HG03066 (cell line): ENCODE results near the gene TOGARAM1.
A peak's percentile ranks its signal among the peaks of the same experiment; 100 is the strongest.

Experiments
- ATAC-seq: cut with Tn5 transposase; IDR thresholded peaks from one replicate; pipeline ENCODE4 v1.9.1; 2021; ENCODE audit warnings: low read depth; ENCODE audit not compliant: unreplicated experiment

TOGARAM1 gene, protein sequence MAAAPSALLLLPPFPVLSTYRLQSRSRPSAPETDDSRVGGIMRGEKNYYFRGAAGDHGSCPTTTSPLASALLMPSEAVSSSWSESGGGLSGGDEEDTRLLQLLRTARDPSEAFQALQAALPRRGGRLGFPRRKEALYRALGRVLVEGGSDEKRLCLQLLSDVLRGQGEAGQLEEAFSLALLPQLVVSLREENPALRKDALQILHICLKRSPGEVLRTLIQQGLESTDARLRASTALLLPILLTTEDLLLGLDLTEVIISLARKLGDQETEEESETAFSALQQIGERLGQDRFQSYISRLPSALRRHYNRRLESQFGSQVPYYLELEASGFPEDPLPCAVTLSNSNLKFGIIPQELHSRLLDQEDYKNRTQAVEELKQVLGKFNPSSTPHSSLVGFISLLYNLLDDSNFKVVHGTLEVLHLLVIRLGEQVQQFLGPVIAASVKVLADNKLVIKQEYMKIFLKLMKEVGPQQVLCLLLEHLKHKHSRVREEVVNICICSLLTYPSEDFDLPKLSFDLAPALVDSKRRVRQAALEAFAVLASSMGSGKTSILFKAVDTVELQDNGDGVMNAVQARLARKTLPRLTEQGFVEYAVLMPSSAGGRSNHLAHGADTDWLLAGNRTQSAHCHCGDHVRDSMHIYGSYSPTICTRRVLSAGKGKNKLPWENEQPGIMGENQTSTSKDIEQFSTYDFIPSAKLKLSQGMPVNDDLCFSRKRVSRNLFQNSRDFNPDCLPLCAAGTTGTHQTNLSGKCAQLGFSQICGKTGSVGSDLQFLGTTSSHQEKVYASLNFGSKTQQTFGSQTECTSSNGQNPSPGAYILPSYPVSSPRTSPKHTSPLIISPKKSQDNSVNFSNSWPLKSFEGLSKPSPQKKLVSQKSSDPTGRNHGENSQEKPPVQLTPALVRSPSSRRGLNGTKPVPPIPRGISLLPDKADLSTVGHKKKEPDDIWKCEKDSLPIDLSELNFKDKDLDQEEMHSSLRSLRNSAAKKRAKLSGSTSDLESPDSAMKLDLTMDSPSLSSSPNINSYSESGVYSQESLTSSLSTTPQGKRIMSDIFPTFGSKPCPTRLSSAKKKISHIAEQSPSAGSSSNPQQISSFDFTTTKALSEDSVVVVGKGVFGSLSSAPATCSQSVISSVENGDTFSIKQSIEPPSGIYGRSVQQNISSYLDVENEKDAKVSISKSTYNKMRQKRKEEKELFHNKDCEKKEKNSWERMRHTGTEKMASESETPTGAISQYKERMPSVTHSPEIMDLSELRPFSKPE (N-terminal part only)

DNA sequence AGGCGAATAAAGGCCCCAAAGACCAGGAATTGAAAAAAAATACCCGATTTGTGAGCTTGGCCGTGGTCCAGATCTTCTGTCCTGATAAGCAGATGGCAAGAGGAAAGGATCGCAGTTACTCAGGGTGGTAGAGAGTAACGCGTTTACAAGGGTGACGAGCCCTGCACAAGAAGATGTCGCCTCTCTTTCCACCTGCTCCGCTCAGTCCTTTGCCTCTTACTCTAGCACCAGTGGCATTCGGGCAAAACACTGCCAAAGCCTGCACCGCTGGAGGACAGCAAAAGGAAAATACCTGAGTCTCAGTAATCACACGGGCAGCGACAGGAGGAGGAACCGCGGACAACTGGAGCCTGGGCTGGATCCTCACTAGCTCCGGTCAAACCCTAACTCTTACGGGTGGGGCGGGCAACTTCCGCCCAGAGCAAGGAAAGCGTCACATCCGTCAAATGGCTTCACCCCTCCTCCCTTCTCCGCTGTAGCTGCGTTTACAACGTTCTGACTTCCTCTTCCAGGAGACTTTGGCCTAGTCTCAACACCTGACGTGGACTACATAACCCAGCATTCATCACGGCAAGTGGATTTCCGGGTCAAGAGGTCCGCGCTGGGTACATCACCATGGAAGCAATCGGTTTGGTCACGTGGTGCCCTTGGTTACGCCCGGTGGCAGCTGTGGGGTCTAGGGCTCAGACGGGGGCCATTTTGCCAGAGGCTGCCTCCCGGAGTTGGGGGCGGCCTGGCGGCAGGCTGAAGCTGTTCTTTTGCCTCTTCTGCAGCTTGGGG lies at the start of gene TOGARAM1, which contains the start of gene KLHL28:
Gene TOGARAM1, plus strand, starts transcription at position 637 of the 780 bp plus-strand sequence. CDS start 232 bp downstream, outside the sequence.
Gene KLHL28, minus strand, starts transcription at position 394 of the 780 bp plus-strand sequence. CDS start 16,019 bp downstream, outside the sequence.
- peak; percentile 92 for ATAC-seq

DNA sequence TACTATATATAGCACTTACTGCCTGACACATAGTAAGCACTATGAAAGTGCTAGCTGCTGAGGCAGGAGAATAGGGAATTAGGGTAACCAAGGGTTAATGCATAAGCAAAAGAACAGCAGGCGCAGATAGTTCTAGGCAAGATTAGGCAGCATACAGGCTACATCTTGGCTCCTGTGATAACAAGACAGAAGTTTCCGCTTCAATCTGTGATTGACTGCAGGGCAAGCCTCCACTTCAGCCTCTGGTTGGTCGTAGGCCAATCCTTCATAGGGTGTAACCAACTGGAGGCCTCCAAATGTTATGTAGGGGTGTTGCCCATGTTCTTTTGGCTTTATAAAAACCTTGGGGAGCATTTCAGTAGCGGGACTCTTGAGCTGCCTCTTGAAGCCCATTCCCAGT lies 47.1 kb upstream of the TOGARAM1 start:
- no peak for ATAC-seq

DNA sequence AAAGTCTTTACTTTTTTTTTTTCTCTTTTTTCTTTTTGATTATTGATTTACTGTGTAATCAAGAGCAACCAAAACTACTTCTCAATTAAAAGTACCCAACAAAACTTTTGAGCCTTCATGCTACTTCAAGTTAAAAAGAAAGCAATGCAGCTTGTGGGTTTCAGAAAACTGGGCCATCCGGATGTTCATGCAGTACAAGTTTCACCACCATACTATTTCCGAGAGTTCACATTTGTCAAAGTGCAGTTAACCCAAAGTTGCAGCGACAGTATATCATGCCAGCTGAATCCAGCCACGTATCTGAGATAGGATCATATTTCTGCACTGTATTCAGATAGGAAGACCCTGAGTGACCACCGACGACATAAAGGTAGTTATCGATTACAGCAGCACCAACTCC lies 33.2 kb upstream of the TOGARAM1 start:
- no peak for ATAC-seq

DNA sequence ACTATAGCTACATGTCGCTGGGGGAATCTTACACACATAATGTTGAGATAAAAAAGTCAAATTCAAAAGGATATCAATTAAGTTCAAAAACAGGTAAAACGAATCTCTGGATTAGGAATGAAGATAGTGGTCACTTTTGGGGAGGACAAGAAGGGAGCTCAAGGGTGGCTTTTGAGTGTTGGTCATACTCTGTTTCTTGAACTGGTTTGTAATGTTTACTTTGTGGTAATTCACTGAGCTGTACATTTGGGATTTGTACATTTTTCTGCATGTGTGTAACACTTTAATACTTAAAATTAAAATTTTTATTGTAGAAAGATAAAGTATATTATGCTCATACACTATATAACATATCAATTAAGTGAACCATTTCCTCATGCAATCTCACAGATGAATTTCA lies 26.8 kb upstream of the TOGARAM1 start:
- no peak for ATAC-seq

DNA sequence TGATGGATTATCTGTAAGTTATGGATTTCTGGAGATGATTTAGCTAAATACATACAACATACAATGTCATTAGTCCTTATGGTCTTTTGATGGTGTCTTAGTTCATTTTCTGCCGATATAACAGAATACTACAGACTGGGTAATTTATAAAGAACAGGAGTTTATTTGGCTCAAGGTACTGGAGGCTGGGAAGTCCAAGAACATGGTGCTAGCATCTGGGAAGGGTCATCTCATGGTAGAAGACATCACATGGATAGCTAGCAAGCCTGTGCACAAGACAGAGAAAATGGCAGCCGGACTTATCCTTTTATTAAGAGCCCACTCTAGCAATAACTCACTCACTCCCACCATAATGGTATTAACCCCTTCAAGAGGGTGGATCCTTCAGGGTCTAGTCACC lies 24.4 kb upstream of the TOGARAM1 start:
- no peak for ATAC-seq

DNA sequence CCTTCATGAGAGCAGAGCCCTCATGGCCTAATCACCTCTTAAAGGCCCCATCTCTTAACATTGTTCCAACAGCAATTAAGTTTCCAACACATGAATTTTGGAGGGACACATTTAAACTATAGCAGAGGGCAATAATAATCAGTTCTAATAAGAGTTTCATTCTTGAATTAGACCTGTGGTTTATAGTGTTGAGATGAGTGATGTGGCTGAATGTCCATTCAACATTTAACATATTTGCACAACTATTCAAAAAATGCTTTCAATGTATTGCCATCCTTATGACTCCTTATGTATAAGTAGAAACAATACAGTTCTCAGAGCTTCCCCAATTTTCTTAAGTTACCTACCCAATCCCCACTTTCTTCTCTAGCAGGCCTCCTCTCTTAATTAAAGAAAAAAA lies 21.8 kb upstream of the TOGARAM1 start:
- ATAC-seq = no peak

DNA sequence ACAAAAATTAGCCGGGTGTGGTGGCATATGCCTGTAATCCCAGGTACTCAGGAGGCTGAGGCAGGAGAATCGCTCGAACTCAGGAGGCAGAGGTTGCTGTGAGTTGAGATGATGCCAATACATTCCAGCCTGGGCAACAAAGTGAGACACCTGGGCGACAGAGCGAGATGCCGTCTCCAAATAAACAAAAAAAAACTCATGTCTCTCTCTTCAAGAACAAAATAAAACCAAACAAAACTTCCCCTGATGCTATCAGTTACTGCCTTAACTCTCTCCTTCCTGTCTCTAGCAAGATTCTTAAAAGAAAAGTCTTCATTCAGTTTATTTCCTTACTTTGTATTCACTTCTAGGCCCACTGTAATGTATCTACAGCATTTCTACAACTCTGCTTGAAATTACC lies 21.0 kb upstream of the TOGARAM1 start:
- no peak for ATAC-seq

DNA sequence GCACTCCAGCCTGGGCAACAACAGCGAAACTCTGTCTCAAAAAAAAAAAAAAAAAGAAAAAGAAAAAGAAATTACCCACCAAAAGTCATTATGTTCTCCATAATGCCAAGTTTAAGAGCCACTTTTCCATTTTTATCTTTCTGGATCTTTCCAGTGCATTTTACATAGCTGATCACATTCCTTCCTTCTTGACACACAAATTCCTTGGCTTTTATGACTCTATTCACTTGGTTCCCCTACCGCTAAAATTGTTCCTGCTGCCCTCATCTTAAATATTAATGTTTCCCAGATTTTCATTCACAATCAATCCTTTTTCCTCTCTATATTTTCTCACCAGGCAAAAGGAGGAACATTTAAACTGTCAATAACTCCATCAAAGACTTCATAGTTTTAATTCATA lies 20.4 kb upstream of the TOGARAM1 start:
- no peak for ATAC-seq

DNA sequence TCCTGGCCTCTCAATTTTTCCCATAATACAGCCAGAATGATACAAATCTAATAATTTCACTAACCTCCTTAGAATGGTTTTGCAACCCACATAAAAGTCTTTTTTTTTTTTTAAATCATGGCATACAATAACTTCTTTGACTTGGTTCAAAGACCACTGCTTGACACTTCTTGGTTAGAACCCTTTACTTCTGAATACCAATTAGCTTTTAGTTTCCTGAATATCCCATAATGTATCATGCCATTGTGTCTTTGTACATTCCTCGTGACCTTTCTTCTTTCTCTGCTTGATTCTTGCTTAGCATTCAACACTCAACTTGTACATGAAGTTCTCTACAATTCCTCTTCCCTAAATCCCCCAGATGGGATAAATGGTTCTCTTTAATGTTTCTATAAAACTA lies 19.6 kb upstream of the TOGARAM1 start:
- no peak for ATAC-seq

DNA sequence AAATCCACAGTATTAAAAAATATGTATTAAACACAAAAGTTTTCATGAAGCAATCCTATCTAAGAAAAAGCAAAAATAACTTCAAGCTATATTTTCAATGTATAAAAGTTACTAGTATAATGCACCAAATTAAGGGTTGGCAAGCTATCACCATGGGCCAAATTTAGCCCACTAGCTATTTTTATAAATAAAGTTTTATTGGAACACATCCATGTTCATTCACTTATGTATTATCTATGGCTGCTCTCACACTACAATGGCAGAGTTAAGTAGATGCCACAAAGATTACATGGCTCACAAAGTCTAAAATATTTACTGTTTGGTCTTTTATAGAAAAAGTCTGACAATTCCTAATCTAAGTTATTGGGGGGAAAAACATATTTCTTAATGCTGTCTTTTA lies 17.9 kb upstream of the TOGARAM1 start:
- ATAC-seq = no peak

DNA sequence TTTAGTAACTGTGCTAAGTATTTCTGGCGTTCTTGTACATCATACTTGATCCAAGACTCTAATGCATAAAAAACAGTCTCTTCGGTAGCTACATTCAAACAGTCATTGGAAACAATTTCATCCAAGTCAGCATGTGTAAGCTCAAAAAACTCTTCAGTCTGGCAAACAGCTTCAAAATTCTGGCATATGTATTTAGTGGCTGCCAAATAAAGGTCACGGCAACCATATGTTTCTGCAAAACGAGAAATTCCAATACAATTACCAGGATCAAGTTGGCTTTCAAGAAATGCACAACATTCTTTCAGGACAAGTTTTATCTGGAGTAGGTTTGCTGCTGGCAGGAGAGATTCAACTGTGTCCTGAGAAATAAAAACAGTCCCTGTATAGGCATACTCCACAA lies 16.7 kb upstream of the TOGARAM1 start:
- ATAC-seq = no peak

DNA sequence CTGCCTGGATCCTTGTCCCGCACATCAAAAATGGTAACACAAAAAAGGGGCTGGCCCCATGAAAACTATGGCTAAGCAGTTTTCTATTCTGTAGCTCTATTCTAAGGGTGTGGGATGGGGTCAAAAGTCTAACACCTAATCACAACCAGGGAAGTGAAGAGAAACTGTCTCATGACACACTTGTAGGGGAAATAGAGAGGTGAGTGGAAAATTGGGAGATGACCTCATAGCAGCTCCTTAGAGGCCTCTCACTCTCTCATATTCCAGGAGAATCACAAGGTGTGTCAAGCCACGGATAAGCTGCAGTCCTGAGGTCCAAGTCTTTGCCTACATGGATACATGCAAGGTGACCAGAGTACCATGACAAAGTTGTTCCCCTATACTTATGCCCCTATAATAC lies 10.9 kb upstream of the TOGARAM1 start:
- no peak for ATAC-seq

DNA sequence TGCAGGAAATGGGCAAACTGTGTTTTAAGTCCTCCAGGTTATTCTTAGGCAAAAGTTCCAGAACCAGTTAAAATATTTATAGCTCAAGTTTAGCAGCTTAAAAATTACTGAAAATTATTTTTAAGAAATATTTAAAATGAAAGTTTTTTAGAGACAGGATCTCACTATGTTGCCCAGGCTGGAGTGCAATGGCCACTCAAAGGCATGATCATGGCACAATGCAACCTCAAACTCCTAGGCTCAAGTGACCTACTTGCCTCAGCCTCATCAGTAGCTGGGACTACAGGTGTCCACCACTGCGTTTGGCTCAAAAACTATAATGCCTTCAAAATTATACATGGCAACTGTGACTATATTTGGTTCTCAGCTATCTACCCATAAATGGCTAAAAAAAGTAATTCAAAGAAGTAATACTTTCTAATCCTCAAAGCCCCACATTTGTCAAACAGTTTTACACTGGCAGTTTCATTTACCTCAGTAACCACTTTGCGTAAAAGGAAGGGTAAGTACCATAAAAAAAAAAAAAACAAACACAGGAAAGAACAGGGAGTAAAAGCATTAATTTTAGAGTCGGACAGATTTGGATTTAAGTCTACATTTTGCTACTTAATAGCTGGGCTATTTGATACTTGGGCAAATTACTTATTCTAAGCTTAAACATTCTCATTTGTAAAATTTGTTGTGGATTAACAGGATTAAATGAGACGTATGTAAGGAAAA lies 9.4 kb upstream of the TOGARAM1 start:
- no peak for ATAC-seq

DNA sequence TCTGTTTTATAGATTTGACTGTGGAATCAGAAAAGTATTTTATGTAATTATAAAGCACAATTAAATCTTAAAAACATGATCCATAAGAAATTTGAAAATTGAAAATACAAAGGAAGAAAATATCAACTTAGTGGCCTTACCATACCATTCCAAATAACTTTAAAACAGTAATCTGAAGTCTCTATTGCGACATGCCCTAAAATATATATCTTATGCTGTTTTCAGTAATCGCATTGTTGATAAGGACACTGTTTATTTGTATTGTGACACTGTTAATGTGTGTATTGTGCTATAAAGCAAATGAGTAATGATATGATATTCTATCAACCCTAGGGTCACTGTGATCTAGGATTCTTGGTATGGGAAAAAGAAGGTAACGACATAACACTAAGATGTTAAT lies 7.2 kb upstream of the TOGARAM1 start:
- no peak for ATAC-seq

DNA sequence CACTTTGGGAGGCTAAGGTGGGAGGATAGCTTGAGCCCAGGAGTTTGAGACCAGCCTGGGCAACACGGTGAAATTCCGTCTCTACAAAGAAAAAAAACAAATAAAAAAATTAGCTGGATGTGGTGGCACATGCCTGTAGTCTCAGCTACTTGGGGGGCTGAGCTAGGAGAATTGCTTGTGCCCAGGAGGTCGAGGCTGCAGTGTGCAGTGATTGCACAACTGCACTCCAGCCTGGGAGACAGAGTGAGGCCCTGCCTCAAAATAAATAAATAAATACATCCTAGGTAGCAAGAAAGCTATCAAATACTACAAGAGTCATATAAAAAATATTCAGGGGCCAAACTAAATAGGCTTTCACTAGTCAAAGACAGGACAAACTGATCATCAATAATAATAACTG lies 6.5 kb upstream of the TOGARAM1 start:
- no peak for ATAC-seq

DNA sequence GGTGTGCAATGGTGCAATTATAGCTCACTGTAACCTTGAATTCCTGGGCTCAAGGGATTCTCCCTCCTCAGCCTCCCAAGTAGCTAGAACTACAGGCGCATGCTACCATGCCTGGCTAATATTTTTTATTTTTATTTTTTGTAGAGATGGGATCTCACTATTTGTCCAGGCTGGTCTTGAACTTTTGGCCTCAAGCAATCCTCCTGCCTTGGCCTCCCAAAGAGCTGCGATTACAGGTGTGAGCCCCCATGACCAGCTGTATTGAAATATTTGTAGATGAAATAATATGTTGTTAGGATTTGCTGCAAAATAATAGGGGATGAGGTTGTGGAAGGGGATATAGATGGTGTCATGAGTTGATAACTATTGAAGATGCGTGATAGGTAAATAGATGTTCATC lies 5.1 kb upstream of the TOGARAM1 start:
- ATAC-seq = no peak

DNA sequence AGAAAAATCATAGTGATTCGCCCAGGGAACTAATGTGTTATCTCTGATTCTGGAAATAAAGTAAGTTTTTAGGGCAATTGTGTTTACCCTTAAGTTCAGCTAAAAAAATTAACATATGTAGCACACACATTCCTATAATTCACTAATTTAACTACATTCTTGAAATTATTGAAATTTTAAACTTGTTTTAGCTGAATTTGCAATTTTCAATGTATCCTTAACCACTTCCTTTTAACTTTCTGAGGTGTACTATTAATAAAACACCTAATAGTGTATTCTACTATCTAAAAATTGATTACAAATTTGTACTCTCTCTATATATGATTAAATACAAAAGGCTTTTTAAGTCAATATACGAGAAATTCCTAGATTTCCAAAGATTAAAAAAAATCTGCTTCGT lies 2.5 kb upstream of the TOGARAM1 start:
- ATAC-seq = no peak

DNA sequence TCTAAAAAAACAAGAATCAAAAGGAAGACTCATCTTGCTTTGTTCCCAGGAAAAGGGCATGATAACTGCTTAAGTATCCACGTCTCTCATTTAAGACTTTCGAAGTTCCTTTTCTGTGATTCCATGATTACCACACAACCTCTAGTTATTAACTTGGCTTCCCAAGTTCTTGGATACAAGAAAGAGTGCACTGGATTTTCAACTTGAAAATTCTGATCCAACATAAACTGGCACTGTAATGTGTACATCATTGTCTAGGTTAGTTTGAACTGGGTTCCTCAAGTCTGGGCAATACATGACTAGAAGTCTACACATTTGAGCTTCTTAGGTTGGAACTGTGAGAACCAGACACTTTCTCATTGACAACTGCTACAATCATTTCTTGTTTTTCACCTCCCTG lies 1.8 kb upstream of the TOGARAM1 start:
- ATAC-seq = no peak

DNA sequence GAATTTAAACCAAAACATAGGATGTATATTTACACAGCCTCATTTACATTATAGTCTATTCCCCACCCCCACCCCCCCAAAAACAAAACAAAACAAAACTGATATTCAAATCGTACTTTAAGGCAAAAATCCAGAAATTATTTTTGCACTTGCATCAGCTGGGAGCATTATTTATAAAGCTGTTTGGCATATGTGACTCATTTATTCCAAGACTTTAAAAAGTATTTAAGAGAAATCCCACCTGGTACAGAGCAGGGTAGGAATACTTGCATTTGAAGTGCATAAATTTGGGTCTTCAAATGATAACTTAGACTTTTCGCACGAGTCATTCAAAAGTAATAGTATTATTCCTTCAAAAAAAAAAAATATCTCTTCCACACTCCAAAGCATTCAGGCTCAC lies 1.3 kb upstream of the TOGARAM1 start:
- no peak for ATAC-seq
